ENCODE data around the gene RAB32. TPM values are rescaled to one million over a fixed set of nuclear protein-coding genes. Genes with fewer than 3 reads are reported as not detected.
A peak's percentile ranks its signal among the peaks of the same experiment; 100 is the strongest.

Gene RAB32
- total RNA-seq, 1 donor from 2014 or later: 7.2 TPM

DNA sequence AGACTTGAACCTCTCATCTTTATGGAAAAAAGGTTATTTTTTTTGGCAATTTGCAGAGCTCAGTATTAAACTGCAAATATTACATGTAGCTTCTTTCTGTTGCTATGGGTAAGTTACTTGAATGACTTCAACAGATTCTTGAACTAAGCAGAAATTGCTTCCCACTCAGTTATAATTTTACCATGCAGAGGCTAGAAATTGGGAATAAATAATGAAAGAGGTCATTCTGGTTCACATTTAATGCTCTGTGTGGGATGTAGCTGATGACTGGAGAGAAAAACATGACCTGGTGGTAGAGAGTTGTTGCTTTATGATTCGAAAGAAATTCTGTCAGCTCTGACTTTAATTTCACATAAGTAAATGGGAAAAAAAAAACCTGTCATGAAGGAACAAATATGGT, 38.3 kb downstream of the RAB32 start:
- Histone ChIP-seq H3K36me3 (no peaks in the 10 kb centered on the region), H3K27ac (replicated peaks) (no peak overlapping the region), H3K9me3 (replicated peaks) (peaks cover 4% of the 10 kb centered on the region), H3K4me3 (no peak overlapping the region), H3K4me1 (no peaks in the 10 kb centered on the region), H3K27me3 (ENCODE audit: low read depth) (no peaks in the 10 kb centered on the region)
- TF ChIP-seq, protein P1, sequence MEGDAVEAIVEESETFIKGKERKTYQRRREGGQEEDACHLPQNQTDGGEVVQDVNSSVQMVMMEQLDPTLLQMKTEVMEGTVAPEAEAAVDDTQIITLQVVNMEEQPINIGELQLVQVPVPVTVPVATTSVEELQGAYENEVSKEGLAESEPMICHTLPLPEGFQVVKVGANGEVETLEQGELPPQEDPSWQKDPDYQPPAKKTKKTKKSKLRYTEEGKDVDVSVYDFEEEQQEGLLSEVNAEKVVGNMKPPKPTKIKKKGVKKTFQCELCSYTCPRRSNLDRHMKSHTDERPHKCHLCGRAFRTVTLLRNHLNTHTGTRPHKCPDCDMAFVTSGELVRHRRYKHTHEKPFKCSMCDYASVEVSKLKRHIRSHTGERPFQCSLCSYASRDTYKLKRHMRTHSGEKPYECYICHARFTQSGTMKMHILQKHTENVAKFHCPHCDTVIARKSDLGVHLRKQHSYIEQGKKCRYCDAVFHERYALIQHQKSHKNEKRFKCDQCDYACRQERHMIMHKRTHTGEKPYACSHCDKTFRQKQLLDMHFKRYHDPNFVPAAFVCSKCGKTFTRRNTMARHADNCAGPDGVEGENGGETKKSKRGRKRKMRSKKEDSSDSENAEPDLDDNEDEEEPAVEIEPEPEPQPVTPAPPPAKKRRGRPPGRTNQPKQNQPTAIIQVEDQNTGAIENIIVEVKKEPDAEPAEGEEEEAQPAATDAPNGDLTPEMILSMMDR (IDR thresholded peaks at IDR 0.05; ENCODE audit: borderline replicate concordance): no peak
- intact Hi-C loops (cut with micrococcal nuclease): no loop called here
- DNase-seq: no peak

DNA sequence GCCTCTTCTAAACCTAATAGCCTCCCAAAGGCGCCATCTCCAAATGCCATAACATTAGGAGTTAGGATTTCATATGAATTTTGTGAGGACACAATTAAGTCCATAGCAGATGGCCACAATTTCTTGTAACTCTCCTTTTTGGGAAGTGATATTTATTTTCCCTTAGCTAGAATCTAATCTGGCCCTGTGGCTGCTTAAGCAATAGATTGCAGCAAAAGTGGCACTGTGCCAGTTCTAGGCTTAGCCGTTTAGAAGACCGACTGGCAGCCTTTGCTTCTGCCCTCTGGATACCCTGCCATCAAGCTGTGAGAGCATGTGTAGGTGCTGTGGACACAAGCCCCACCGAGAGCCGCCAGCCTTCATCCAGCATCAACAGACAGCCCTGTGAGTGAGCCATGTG, 39.2 kb downstream of the RAB32 start:
- TF ChIP-seq, protein P1 (IDR thresholded peaks at IDR 0.05; ENCODE audit: borderline replicate concordance): no peak
- Histone ChIP-seq H3K4me1 (no peaks in the 10 kb centered on the region), H3K9me3 (replicated peaks) (peaks cover 4% of the 10 kb centered on the region), H3K27me3 (ENCODE audit: low read depth) (no peaks in the 10 kb centered on the region), H3K4me3 (no peak overlapping the region), H3K27ac (replicated peaks) (no peak overlapping the region), H3K36me3 (no peaks in the 10 kb centered on the region)
- DNase-seq: peak; percentile 21
- intact Hi-C loops (cut with micrococcal nuclease): no loop called here

DNA sequence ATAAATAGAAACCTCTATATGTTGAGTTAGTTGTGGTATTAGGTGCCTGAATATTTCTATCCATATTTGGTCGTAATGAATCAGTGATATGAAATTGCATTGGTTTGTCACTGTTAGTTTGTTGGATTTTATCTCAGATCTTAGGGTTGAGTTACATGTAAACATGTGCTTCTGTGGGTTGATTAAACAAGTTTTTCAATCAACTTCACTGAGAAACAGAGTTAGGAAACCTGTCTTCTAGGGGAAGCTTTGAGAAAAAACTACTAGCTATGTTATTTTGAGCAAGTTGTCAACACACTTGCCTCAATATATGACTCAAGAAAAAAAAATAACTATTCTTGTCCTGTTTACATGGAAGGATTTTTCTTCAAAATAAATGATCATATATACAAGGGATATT, 40.3 kb downstream of the RAB32 start:
- DNase-seq: no peak
- H3K9me3 ChIP-seq (replicated peaks): peaks cover 4% of the 10 kb centered on the region
- intact Hi-C loops (cut with micrococcal nuclease): no loop called here
- H3K4me1 ChIP-seq: no peaks in the 10 kb centered on the region
- H3K4me3 ChIP-seq: no peak overlapping the region
- TF ChIP-seq, protein P1 (IDR thresholded peaks at IDR 0.05; ENCODE audit: borderline replicate concordance): no peak
- no peaks in the 10 kb centered on the region for H3K27me3 ChIP-seq (ENCODE audit: low read depth)
- no peaks in the 10 kb centered on the region for H3K36me3 ChIP-seq
- H3K27ac ChIP-seq (replicated peaks): no peak overlapping the region

DNA sequence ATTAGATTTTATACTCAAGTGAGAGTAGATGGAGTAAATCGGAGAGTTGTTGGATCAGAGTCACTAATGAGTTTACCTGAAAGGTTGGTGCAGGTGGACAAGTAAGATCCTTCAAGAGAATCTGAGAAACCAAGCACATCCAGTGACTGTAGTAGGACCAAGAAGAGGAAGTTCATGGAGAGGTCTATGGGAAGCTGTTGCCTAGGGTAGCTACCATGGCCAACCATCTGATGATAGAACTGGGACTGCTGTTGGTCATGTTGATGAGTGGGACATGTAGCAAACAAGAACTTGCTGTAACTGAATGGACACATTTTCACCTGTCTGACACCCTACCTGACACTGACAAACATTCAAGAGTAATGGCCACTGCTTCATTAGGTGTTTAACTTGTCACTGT, 43.8 kb downstream of the RAB32 start:
- Histone ChIP-seq H3K27me3 (ENCODE audit: low read depth) (no peaks in the 10 kb centered on the region), H3K4me1 (no peaks in the 10 kb centered on the region), H3K27ac (replicated peaks) (no peak overlapping the region), H3K36me3 (no peaks in the 10 kb centered on the region), H3K4me3 (no peak overlapping the region), H3K9me3 (replicated peaks) (peaks cover 4% of the 10 kb centered on the region)
- DNase-seq: no peak
- TF ChIP-seq, protein P1 (IDR thresholded peaks at IDR 0.05; ENCODE audit: borderline replicate concordance): no peak
- intact Hi-C loops (cut with micrococcal nuclease): no loop called here

DNA sequence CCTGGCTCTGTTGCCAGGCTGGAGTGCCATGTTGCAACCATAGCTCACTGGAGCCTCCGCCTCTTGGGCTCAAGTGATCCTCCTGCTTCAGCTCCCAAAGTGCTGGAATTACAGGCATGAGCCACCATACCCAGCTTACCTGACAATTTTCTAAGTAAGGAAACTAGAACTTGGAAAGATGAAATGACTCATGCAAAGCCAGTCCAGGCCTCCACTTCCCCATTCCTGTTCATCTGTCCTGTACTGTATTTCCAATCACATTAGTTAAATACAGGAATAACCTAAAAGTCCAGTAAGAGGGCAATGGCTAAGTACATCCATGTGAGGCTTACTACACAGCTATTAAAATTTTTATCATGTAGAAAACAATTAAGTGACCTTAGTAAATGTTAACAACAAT, 46.9 kb downstream of the RAB32 start:
- intact Hi-C loops (cut with micrococcal nuclease): no loop called here
- H3K9me3 ChIP-seq (replicated peaks): no peaks in the 10 kb centered on the region
- no peaks in the 10 kb centered on the region for H3K4me1 ChIP-seq
- TF ChIP-seq, protein P1 (IDR thresholded peaks at IDR 0.05; ENCODE audit: borderline replicate concordance): no peak
- H3K4me3 ChIP-seq: no peak overlapping the region
- no peaks in the 10 kb centered on the region for H3K36me3 ChIP-seq
- peaks cover 8% of the 10 kb centered on the region for H3K27me3 ChIP-seq (ENCODE audit: low read depth)
- no peak for DNase-seq
- no peak overlapping the region for H3K27ac ChIP-seq (replicated peaks)

DNA sequence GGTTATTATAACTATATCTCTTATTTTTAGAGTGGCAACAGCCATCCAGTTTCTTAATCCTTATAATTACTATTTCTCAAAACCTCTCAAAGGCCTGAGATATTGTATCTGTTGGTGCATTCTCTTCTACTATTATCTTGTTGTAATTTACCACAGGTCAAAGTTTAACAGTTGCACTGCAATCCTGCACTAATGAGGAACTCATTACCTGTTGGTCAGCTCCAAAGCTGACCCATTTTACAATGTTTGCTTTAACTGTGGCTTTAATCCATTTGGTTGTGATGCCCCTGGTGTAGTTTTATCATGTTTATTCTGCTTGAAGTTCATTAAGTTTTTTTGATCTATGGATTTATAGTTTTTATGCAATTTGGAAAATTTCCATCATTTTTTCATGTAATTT, 48.8 kb downstream of the RAB32 start:
- no peak for DNase-seq
- intact Hi-C loops (cut with micrococcal nuclease): no loop called here
- Histone ChIP-seq H3K27me3 (ENCODE audit: low read depth) (peaks cover 8% of the 10 kb centered on the region), H3K27ac (replicated peaks) (no peak overlapping the region), H3K4me3 (no peak overlapping the region), H3K36me3 (no peaks in the 10 kb centered on the region), H3K9me3 (replicated peaks) (no peaks in the 10 kb centered on the region), H3K4me1 (no peaks in the 10 kb centered on the region)
- TF ChIP-seq, protein P1 (IDR thresholded peaks at IDR 0.05; ENCODE audit: borderline replicate concordance): no peak

Data from left ventricle myocardium inferior (tissue), 1 donor.